HG02763 (cell line): ENCODE data around the gene ATOH8.

Experiments used
- ATAC-seq: cut with Tn5 transposase; IDR thresholded peaks from one replicate; pipeline ENCODE4 v1.9.1; 2021; ENCODE audit warnings: mild to moderate bottlenecking, moderate library complexity; ENCODE audit not compliant: unreplicated experiment

ATOH8 gene

DNA sequence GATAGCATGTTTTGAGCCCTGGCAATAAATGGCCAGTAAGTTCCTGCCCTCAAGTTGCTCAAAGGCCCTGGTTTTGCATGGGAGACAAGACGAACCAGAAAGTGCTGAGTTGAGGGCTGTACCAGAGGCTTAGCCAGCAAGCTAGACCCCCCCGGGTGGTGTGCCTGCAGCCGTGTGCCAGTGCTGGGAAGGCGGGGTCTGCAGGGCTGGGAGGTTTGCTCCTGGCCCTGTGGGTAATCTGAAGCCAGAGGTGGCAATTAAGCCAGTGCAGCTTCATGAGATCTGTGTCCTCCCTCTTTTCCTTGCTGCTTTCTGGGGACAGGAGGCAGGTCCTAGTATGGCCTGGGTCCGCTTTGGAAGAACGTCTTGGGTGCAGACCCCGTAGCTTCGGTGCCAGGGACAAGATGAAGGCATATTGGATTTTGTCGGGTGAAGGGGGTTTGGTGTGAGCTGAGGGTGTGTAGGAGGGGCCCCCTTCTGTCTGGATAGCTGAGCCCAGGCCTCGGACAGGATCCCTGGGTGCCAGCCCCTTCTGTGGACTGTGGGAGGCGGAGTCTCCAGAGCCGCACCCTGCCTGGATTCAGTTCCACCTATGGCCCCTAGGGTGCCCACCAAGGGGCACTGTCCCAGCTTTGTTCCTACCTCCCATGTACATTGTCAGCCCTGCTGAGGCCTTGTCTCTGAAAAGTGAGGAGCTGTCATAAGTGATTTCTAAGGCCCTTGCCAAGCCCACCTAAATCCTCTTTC is 15.6 kb downstream of the ATOH8 start:
- no peak for ATAC-seq

DNA sequence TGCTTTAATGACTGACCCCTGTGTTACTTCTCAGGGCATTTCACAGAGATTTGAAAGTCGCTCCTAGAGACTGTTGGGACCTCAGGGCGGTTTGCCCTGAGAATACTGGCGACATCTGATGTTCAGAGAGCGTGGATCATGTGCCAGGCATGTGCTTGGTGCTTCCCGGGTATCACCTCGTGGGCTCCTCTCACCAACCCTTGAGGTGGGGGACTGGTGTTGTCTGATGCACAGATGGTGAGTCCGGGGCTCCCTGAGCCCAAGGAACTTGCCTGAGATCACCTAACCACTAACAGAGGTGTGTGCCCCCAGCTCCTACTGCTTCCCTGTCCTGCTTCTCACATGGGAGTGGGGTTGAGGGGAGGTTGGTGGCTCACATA is 16.2 kb downstream of the ATOH8 start:
- no peak for ATAC-seq

DNA sequence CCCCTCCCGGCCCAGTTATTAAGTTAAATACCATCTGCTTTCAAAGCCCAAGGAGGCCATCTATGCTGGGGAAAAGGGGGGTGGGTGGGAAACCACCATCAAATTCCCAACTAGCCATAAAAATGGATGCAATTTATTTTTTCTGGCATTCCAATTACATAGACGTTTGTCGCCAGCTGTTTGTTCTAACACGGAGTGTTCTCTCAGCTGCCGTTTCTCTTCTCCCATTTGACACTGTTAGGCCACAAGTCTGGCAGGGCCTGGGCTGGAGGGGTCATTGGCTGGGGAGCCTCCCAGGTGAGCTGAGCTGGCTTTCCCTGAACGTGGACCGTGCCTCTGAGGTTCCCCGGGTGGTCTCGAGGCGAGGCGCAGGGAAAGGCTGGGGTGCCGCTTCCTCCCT is 16.6 kb downstream of the ATOH8 start:
- no peak for ATAC-seq

DNA sequence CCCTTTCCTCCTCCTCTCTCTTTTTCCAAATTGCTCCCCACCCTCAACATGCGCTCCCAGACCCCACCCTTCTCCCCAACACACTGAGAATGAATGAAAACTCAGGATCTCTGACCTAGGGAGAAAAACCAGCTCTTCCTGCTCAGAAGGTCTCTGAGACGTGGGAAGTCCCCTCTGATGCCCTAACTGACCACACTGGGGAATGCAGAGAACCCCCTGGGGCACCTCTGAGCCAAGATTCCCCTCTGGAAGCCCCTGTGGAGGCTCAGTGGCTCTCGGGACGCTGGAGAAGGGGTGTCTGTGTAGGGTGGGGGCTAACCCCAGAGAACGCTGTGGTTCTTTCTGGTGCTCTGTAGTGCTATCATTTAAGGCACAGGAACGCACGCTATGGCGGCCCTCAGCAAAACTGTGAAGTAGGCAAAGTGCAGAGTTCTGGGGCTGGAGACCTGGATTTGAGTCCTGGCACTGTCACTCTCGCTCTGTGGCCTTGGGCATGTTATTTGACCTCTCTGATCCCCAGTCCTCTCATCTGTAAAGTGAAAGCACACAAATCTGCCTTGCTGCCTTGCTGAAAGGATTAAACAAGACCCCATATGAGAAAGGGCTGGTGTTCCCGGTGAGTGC is 17.1 kb downstream of the ATOH8 start:
- ATAC-seq = no peak

DNA sequence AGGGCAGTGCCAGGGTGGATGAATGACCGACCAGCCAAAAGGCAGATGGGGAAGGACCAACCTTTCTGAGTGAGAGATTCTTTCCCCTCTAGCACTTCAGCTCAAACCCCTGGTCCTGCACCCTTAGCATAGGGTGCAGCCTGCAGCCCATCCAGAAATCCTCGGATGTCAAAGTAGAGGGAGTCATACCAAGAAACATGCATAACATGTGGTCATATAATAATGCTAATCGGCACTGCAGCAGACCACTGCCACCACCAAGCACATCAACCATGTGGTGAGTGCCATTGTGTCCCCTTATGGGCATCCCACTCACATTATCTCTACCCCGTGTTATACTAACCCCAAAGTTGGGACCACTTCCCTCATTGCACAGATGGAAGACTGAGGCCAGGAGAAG is 17.7 kb downstream of the ATOH8 start:
- no peak for ATAC-seq

DNA sequence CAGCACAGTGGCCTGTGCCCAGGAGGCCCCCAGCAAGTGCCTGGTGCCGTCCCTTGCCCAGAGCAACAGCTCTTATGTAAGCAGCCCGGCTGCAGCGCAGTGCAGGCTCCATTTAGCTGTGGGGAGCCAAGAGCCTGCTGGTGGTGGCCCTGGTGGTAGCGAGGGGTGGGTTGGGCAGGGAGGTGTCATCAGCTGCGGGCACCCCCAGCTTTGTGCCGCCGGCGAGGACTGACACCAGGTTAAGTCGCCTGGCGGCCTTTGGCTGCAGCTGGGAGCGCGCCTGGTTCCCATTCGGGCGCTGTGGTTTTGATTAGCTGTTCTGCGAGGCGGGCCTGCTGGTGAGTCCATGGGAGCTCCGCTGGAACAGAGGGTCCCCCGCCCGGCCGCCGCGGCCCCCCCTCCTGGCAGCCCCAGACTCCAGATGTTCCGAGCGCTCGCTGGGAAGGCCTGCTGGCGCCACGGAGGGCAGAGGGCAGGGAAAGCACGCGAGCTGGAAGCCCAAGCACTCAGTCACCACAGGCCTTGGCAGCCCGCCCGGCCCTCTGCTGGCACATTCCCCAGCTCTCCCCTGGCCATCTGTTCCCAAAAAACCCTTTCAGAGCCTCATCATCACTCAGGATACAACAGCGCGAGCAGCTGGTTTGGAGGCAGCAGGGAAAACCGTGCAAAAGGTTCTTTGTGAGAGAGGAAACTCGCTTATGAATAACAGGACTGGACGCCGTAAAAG is 18.4 kb downstream of the ATOH8 start:
- ATAC-seq = no peak

DNA sequence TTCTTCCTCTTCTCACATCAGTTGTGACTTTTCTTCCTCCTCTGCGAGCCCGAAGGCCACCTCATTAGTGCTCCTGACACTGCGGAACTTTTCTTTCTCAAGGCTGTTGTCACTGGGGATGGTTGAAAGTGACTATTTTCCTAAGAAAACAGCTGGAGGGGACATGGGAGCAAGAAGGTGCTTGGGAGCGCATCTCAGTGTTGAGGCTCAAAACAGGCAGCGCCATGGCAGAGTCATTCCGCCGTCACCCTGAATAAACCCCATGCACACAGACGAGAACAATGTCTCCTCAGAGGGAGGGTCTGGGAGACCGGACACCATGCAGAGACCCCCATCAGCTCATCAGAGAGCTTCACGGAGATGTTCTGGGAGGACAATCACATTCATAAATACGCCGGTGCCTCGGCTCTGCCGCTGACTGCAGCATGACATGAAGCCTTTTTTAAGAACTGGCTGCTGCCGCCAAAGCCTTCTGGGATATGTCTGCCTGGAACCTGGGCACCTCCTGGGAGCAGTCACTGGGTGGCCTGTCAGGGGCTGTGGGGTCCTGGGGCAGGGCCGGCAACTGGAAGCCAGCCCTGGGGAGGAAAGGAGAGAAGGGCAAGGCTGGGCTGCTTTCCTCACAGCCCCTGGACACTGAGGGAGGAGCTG is 19.2 kb downstream of the ATOH8 start:
- no peak for ATAC-seq

DNA sequence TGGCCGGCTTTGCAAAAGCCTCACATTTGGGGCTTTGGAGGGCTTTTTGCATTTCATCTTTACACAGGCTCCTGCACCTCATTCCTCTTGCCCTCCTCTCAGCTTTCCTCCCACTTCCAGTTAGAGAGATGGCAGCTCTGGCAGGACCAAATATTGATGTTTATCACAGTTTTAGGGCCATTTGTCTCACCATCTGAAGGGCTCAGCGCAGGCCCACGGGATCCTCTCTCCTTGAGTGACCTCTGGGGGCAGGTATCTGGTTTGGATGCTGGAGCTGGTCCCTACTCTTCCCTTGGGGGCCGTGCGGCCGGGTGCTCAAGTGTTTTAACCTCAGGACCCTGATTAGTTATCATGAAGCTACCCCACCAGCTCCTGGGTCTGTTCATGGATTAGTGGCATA is 19.9 kb downstream of the ATOH8 start:
- ATAC-seq = no peak

DNA sequence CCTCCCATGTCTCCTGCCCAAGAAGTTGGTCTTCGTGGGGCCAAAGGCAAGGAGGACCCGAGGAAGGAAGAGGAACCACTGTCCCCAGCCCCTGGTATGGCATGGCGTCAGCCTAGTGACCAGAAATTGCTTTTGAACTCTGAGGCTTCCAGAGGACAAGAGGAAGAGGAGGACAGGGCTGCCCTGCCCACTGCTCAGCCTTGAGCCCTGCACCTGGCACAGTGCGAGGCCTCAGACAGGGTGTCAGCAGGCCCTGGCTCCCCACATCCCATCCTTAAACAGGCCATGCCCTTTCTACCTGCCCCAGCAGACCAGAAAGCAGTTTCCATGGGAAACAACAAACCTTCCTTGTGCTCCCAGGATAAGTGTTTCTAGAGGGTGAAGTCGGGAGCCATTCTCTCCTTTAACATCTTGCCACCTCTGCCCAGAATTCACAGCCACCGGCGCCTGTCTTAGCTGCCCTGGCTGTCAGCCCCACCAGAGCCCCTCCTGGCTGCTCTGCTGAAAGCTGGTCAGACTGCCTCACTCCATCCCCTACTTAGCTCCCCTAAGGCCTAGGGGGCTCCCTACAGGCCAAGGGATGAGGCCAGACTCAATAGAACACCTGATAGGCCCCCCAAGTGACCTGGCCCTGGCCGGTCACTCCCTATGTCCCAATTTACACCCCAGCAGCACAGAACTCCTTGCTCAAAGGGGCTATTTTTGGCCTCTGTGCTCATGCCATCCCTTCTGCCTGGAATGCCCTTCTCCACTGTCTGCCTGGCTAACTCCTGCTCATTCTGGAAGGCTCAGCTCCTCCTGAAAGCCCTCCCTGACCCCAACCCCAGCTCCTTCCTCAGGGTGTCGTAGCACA is 20.6 kb downstream of the ATOH8 start:
- ATAC-seq = no peak

DNA sequence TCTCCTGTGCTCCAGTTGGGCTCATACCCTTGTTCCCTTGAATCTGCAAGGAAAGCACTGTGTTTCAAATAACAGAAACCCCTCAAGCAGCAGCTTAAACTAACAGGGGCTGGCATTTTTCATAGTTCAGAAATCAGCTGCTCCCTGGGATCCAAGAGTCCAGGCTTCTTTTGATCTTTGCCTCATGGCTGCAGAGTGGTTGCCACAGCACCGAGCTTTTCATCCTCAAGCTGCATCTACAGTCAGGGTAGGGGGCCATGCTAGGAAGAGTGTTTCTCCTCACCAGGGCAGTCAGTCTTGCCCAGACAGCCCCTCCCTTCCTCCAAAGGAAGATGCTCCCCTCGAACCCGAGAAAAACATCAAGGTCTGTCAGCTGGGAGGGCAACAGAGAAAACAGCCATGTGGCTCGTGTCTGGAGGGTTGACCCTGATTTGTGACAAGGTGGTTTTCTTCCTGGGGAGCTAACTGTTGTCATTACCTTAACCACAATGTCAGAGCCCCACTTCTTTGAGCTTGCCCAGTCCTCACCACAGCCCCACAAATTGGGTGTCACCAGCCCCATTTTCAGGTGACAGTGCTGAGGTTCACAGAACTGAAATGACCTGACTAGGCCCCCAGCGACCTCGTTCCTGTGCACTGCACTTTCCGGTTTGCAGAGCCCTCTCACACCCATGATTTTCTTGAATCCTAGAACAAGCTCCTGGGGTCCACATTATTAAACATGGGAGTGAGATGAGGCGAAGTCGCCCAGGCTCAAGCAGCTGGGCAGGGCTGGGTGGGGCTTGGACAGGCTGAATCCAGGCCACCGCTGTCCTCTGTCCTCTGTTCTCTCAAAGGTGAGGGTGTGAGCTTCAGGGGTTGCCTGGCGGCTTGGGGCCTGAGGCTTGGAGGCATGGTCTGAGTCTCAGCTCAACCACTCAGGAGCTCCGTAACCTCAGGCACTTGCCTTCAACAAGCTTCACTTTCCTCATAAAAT is 21.9 kb downstream of the ATOH8 start:
- ATAC-seq = no peak

DNA sequence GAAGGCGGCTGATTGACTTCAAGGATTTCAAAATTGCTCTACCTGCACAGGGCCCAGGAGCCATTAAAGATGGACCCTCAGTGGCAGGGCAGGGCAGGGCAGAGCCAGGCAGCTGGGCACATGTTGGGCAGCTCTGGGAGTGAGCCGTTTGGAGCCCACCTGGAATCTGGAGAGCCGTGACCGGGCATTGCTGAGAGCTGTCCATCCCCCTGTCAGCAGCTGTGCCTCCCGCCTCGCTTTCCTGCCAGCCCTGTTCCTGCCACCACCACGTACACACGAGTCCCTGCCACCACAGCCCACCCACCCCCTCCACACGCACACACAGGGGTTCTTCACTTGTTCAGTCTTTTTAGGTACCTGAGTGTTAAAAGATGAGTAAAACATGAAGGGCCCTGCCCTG is 22.9 kb downstream of the ATOH8 start:
- no peak for ATAC-seq

DNA sequence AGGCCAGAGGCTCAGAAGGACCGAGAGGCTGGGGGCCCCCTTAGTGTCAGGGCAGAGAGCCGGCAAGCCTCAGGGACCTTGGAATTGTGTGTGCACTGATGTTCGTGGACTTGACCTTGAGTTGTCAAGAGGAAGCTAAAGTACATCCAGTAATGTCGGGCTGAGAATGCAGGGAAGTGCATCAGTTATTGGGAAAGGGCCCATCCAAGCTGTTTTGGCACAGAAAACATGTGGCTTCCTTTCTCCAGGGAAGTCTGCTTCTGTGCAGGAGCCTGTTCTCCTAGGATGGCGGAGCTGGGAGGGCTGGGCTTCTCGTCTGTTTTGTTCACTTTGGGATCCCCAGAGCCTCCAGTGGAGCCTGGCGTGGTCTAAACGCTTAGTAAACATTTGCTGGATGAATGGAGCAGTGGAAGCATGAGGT is 23.7 kb downstream of the ATOH8 start:
- ATAC-seq = no peak

DNA sequence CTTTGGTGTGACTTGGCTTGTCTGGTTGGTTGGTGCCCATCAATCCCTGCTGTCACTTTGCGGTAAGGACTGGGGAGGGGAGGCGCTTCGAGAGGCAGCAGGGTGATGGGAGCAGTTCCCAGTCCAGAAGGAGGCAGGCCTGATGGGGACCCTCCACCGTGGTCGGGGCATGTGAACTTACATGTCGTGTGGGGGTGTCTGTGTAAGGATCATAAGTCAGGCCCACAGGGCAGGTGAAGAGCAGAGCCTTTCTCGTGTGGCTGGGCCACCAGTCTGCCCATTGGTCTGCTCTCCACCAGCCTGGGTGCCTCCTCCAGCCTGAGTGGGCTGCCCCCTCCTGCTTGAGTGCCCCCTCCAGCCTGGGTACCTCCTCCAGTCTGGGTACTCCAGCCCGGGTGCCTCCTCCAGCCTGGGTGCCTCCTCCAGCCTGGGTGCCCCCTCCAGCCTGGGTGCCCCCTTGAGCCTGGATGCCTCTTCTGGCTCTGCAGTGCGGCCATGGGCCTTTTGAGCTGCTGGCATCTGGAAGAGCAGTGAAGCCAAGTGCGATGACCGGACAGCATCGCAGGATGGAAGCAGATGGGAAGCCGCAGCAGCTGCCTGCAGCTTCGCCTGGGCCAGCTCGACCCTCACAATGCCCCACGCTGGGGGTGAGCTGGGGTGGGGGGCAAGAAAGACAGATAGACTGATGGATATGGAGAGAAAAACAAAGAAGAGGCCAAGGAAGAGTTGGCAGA is 25.0 kb downstream of the ATOH8 start:
- ATAC-seq = no peak

DNA sequence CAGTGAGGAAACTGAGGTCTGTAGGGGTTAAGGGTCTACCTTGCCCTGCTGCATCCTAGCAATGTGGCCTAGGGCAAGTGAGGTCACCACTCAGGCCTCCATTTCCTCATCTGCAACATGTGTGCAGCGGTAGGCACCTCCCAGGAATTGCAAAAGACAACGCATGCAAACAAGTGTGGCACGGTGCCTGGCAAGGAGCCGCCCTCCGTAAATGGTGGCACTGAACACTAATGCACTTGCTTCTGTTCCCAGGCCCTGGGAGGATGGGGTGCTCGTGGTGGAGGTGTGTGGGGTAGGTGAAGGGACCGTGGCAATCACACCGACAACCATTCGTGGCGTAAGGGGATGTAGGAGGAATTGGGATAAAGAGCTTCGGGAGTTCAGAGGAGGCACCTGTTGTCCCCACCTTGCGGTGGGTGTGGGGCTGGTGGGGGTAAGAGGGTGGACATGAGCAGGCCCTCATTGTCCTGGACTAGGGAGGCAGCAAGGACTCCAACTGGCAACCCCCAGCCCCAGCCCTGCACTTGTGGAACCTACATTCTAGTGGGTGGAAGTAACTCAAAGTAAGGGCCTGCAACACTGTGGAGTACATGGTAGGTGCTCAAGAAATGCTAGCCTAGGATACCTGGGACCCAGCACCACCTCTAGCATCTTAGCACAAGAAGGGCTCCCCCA is 26.0 kb downstream of the ATOH8 start:
- ATAC-seq = no peak

DNA sequence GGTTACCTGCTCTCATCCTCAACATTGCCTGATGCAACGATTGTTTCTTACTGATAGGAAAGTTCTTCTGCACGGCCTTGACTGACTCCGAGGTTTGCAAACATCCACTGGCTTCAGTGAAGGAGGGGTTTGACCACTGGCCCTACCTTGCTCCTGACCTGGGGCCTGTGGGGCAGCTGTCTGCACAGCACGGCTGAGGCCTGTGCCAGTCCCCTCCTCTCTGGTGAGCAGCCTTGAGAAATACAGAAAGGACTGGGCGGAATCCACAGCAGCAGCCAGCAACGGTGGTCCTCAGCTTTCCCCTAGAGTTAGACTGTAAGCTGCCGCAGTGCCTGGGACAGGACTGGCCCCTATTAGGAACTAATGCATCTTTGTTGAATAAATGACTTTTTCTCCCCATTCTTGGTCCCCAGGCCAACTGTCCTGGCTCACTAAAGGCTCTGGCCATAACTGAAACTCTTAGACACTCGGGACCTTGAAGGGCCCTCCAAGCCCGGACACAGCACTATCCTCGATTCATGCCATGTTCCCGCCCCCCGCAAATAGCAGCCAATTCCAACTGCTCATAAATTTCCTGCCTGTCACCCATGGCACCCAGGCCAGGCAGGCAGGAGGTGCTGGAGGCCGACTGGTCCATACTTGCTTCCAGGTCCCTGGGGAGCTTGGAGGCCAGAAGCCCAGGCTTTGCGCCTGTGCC is 26.7 kb downstream of the ATOH8 start:
- ATAC-seq = no peak

DNA sequence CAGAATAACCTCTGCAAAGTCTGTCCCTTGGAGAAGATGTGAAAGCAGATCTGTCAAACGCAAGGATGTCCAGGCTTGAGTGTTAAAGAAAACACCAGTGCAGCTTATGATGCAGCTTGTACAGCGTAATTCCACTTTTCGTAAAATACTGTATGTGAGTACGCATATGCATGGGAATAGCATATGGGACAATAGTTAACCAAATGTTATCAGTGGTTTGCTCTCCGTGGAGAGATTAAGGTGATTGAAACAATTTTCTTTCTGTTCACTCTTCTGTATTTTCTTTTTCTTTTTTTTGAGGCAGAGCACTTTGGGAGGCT is 27.2 kb downstream of the ATOH8 start:
- no peak for ATAC-seq

DNA sequence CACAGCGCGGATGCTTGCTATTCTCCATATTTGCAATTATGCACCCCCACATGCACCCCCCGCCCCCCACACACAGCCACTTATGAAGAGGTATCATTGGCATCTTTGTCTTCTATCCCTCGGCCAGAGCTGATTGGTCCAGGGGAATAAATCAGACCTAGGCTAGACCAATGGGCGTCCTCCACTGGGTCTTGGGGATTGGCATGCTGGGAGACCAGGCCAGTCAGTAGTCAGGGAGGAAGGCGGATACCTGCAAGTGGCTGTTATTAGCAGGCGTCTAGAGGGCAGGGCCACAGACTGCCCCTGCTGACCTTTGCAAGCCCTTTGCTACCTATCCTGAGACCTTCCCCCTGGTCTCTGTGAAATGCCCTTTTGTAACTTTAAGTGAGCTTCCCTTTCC is 30.0 kb downstream of the ATOH8 start:
- no peak for ATAC-seq

DNA sequence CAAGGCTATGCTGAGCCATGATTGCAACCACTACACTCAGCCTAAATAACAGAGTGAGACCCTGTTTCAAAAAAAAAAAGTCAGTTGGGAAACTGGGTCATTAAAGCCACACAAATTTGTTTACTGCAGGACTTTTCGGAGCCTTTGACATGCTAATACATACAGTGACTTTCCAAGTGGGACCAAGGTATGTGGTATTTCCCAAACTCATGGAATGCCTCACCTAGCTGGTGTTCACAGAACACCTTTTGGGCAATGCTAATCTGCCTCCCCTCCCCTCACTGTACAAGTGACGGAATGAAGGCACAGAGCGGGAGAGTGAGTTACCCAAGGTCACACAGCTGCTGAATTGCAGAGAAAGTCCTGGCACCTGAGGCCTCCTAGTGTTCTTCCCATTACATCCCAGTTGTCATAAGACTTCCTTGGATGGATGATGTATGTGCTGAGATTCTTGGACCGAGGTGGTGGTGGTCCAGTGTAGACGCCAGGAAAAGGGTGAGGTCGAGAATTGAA is 30.7 kb downstream of the ATOH8 start:
- no peak for ATAC-seq
